HepG2 (cell line): ENCODE measurements around the gene NLRP6.

Source experiments
- BHLHE40 ChIP-seq: IDR thresholded peaks from 2 replicates; pipeline ENCODE4 v1.6.1; 2011; ENCODE audit warnings: low read length, improper control_type of control experiment
- ESRRA ChIP-seq: sonication (generic); formaldehyde crosslinking; IDR thresholded peaks from 2 replicates; pipeline ENCODE4 v1.5.1; 2020; ENCODE audit warnings: mild to moderate bottlenecking, low read depth, missing genetic modification reagents
- MAX ChIP-seq: IDR thresholded peaks from 2 replicates; pipeline ENCODE4 v1.6.1; 2012; ENCODE audit warnings: inconsistent platforms
- NBN ChIP-seq: fragments of 450-650 bp; conservative IDR thresholded peaks from 2 replicates; pipeline ENCODE4 v1.6.1; 2017
- NFYC ChIP-seq: IDR thresholded peaks from 2 replicates; pipeline ENCODE4 v1.6.1; 2016; ENCODE audit warnings: missing genetic modification reagents, missing compliant biosample characterization
- ZBTB26 ChIP-seq: IDR thresholded peaks from 2 replicates; pipeline ENCODE4 v1.6.1; 2016; ENCODE audit warnings: missing compliant biosample characterization, missing genetic modification reagents, borderline replicate concordance
- ZNF362 ChIP-seq: sonication (generic); formaldehyde crosslinking; IDR thresholded peaks from 2 replicates; pipeline ENCODE4 v1.4.0; 2020; ENCODE audit warnings: missing genetic modification reagents, mild to moderate bottlenecking, borderline replicate concordance
- TF ChIP-seq, protein P1 (sequence below): sonication (generic); formaldehyde crosslinking; IDR thresholded peaks from 2 replicates; pipeline ENCODE4 v1.5.0; 2020; ENCODE audit warnings: mild to moderate bottlenecking, missing genetic modification reagents, moderate library complexity
- TF ChIP-seq, protein P2 (sequence below): sonication (generic); formaldehyde crosslinking; IDR thresholded peaks from 2 replicates; pipeline ENCODE4 v1.4.0; 2020; ENCODE audit warnings: missing genetic modification reagents

GRCh38 chr11:334264-334994 is 56.2 kb downstream of the NLRP6 start:
- TF ChIP-seq NBN (no peak), ZBTB26 (no peak), MAX (no peak), BHLHE40 (no peak), NFYC (CRISPR knock-in tag) (no peak), ZNF362 (CRISPR knock-in tag) (no peak), ESRRA (CRISPR knock-in tag) (no peak)
- TF ChIP-seq, protein P1, sequence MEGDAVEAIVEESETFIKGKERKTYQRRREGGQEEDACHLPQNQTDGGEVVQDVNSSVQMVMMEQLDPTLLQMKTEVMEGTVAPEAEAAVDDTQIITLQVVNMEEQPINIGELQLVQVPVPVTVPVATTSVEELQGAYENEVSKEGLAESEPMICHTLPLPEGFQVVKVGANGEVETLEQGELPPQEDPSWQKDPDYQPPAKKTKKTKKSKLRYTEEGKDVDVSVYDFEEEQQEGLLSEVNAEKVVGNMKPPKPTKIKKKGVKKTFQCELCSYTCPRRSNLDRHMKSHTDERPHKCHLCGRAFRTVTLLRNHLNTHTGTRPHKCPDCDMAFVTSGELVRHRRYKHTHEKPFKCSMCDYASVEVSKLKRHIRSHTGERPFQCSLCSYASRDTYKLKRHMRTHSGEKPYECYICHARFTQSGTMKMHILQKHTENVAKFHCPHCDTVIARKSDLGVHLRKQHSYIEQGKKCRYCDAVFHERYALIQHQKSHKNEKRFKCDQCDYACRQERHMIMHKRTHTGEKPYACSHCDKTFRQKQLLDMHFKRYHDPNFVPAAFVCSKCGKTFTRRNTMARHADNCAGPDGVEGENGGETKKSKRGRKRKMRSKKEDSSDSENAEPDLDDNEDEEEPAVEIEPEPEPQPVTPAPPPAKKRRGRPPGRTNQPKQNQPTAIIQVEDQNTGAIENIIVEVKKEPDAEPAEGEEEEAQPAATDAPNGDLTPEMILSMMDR (CRISPR knock-in tag): no peak
- TF ChIP-seq, protein P2, sequence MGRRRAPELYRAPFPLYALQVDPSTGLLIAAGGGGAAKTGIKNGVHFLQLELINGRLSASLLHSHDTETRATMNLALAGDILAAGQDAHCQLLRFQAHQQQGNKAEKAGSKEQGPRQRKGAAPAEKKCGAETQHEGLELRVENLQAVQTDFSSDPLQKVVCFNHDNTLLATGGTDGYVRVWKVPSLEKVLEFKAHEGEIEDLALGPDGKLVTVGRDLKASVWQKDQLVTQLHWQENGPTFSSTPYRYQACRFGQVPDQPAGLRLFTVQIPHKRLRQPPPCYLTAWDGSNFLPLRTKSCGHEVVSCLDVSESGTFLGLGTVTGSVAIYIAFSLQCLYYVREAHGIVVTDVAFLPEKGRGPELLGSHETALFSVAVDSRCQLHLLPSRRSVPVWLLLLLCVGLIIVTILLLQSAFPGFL (CRISPR knock-in tag): no peak
